ENCODE results near the gene LMCD1.

LMCD1 gene

GRCh38 chr3:8485141-8485870 lies 16.3 kb upstream of the LMCD1 start:
- H3K9ac ChIP-seq (ENCODE audit: low read length): no peak overlapping the region
- H3K4me1 ChIP-seq (ENCODE audit: insufficient read depth, low read length): peaks cover 12% of the 10 kb centered on the region
- no peaks in the 10 kb centered on the region for H3K36me3 ChIP-seq (ENCODE audit: insufficient read depth, low read length)
- no peak overlapping the region for H3K4me3 ChIP-seq (ENCODE audit: low read depth in 1 of 2, low read length in 2 of 2)
- H3K27ac ChIP-seq (ENCODE audit: low read depth, low read length): no peak overlapping the region
- no peaks in the 10 kb centered on the region for H3K9me3 ChIP-seq (ENCODE audit: low read length)
- no peaks in the 10 kb centered on the region for H3K27me3 ChIP-seq (ENCODE audit: control insufficient read depth in 1 of 2, insufficient read depth in 2 of 2, low read length in 2 of 2)

GRCh38 chr3:8485943-8486342 lies 15.7 kb upstream of the LMCD1 start:
- H3K36me3 ChIP-seq (ENCODE audit: insufficient read depth, low read length): no peaks in the 10 kb centered on the region
- H3K27me3 ChIP-seq (ENCODE audit: control insufficient read depth in 1 of 2, insufficient read depth in 2 of 2, low read length in 2 of 2): no peaks in the 10 kb centered on the region
- peaks cover 12% of the 10 kb centered on the region for H3K4me1 ChIP-seq (ENCODE audit: insufficient read depth, low read length)
- no peak overlapping the region for H3K4me3 ChIP-seq (ENCODE audit: low read depth in 1 of 2, low read length in 2 of 2)
- H3K9ac ChIP-seq (ENCODE audit: low read length): no peak overlapping the region
- no peaks in the 10 kb centered on the region for H3K9me3 ChIP-seq (ENCODE audit: low read length)
- H3K27ac ChIP-seq (ENCODE audit: low read depth, low read length): no peak overlapping the region

- H3K9me3 ChIP-seq (ENCODE audit: low read length): no peaks in the 10 kb centered on the region
- H3K4me3 ChIP-seq (ENCODE audit: low read depth in 1 of 2, low read length in 2 of 2): no peak overlapping the region
Measured at GRCh38 chr3:8486434-8486833, 15.2 kb upstream of the LMCD1 start.

GRCh38 chr3:8486936-8487335 lies 14.7 kb upstream of the LMCD1 start:
- Histone ChIP-seq H3K9me3 (ENCODE audit: low read length) (no peaks in the 10 kb centered on the region), H3K9ac (ENCODE audit: low read length) (no peak overlapping the region), H3K27ac (ENCODE audit: low read depth, low read length) (no peak overlapping the region), H3K36me3 (ENCODE audit: insufficient read depth, low read length) (no peaks in the 10 kb centered on the region), H3K4me3 (ENCODE audit: low read depth in 1 of 2, low read length in 2 of 2) (no peak overlapping the region), H3K27me3 (ENCODE audit: control insufficient read depth in 1 of 2, insufficient read depth in 2 of 2, low read length in 2 of 2) (no peaks in the 10 kb centered on the region), H3K4me1 (ENCODE audit: insufficient read depth, low read length) (peaks cover 12% of the 10 kb centered on the region)

More at GRCh38 chr3:8486434-8486833, 15.2 kb upstream of the LMCD1 start:
- H3K9ac ChIP-seq (ENCODE audit: low read length): no peak overlapping the region
- H3K27ac ChIP-seq (ENCODE audit: low read depth, low read length): no peak overlapping the region
- H3K27me3 ChIP-seq (ENCODE audit: control insufficient read depth in 1 of 2, insufficient read depth in 2 of 2, low read length in 2 of 2): no peaks in the 10 kb centered on the region
- H3K36me3 ChIP-seq (ENCODE audit: insufficient read depth, low read length): no peaks in the 10 kb centered on the region
- H3K4me1 ChIP-seq (ENCODE audit: insufficient read depth, low read length): peaks cover 12% of the 10 kb centered on the region

DNA sequence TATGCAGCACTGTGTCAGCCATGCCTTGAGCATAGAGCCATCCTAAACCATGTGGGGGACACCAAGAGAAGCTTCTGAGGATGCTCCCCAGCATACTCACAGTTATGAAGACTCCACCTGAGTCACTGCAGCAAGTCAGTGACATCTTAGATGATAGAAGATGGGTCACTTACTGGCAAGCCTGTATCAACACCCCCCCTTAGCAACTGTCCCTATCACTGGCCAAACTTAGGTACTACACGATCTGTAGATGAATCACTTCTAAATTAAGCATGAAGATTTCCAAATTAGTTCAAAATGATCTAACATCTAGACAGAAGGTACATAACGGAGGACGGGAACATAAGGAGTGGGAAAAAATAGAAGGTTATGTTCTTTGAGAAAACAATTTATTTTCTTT lies 13.2 kb upstream of the LMCD1 start:
- Histone ChIP-seq H3K27me3 (ENCODE audit: control insufficient read depth in 1 of 2, insufficient read depth in 2 of 2, low read length in 2 of 2) (no peaks in the 10 kb centered on the region), H3K36me3 (ENCODE audit: insufficient read depth, low read length) (no peaks in the 10 kb centered on the region), H3K4me1 (ENCODE audit: insufficient read depth, low read length) (peaks cover 6% of the 10 kb centered on the region), H3K9ac (ENCODE audit: low read length) (no peak overlapping the region), H3K27ac (ENCODE audit: low read depth, low read length) (no peak overlapping the region), H3K4me3 (ENCODE audit: low read depth in 1 of 2, low read length in 2 of 2) (no peak overlapping the region), H3K9me3 (ENCODE audit: low read length) (no peaks in the 10 kb centered on the region)

DNA sequence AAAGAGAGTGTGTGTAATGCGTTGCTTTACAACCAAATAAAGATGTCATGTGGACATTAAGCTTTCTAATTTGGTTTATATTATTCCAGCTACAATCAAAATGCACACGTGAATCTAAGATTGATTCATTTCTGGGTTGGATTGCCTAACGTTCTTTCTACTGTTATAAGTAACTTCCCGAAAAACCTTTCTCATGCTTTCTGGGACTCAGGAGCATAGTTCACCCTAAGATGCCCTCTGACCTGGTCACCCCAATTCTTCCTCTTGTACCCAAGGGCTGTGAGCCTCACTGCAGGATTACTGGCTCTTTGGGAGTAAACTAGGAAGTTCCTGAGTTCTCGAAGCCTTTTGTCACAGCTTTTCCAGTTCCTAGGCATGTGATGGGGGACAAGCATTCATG lies 12.7 kb upstream of the LMCD1 start:
- H3K9me3 ChIP-seq (ENCODE audit: low read length): no peaks in the 10 kb centered on the region
- peaks cover under 1% of the 10 kb centered on the region for H3K4me1 ChIP-seq (ENCODE audit: insufficient read depth, low read length)
- H3K36me3 ChIP-seq (ENCODE audit: insufficient read depth, low read length): no peaks in the 10 kb centered on the region
- H3K27me3 ChIP-seq (ENCODE audit: control insufficient read depth in 1 of 2, insufficient read depth in 2 of 2, low read length in 2 of 2): no peaks in the 10 kb centered on the region
- H3K9ac ChIP-seq (ENCODE audit: low read length): no peak overlapping the region
- H3K4me3 ChIP-seq (ENCODE audit: low read depth in 1 of 2, low read length in 2 of 2): no peak overlapping the region
- H3K27ac ChIP-seq (ENCODE audit: low read depth, low read length): no peak overlapping the region

GRCh38 chr3:8489278-8489792 lies 12.3 kb upstream of the LMCD1 start:
- Histone ChIP-seq H3K27ac (ENCODE audit: low read depth, low read length) (no peak overlapping the region), H3K4me3 (ENCODE audit: low read depth in 1 of 2, low read length in 2 of 2) (no peak overlapping the region), H3K9ac (ENCODE audit: low read length) (no peak overlapping the region), H3K27me3 (ENCODE audit: control insufficient read depth in 1 of 2, insufficient read depth in 2 of 2, low read length in 2 of 2) (no peaks in the 10 kb centered on the region), H3K4me1 (ENCODE audit: insufficient read depth, low read length) (no peaks in the 10 kb centered on the region), H3K9me3 (ENCODE audit: low read length) (no peaks in the 10 kb centered on the region), H3K36me3 (ENCODE audit: insufficient read depth, low read length) (no peaks in the 10 kb centered on the region)

DNA sequence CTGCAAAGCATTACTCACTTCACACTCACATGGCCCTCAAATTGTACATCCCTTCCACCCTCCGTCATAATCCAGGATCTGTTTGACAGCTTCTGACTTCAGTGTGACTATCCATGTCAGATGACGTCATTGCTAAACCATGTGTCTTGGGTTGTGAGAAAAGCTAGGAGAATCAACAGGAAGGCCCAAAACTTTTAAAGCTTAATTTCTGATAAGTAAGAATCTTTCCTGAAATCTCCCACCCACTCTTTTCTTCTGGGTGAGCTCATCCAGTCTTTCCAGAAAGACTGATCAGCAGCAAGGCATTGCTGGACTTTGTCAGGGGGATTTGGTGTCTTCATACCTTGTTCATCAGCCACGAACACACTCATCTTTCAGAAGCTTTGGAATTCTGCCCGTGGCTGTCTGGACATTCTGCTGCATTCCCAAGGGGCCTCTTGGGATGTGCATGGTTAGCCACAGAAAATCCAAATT lies 11.5 kb upstream of the LMCD1 start:
- Histone ChIP-seq H3K9me3 (ENCODE audit: low read length) (no peaks in the 10 kb centered on the region), H3K27me3 (ENCODE audit: control insufficient read depth in 1 of 2, insufficient read depth in 2 of 2, low read length in 2 of 2) (no peaks in the 10 kb centered on the region), H3K27ac (ENCODE audit: low read depth, low read length) (no peak overlapping the region), H3K4me3 (ENCODE audit: low read depth in 1 of 2, low read length in 2 of 2) (no peak overlapping the region), H3K36me3 (ENCODE audit: insufficient read depth, low read length) (no peaks in the 10 kb centered on the region), H3K4me1 (ENCODE audit: insufficient read depth, low read length) (no peaks in the 10 kb centered on the region), H3K9ac (ENCODE audit: low read length) (no peak overlapping the region)

- Histone ChIP-seq H3K9me3 (ENCODE audit: low read length) (no peaks in the 10 kb centered on the region), H3K27ac (ENCODE audit: low read depth, low read length) (no peak overlapping the region), H3K4me1 (ENCODE audit: insufficient read depth, low read length) (no peaks in the 10 kb centered on the region), H3K9ac (ENCODE audit: low read length) (no peak overlapping the region), H3K27me3 (ENCODE audit: control insufficient read depth in 1 of 2, insufficient read depth in 2 of 2, low read length in 2 of 2) (no peaks in the 10 kb centered on the region), H3K4me3 (ENCODE audit: low read depth in 1 of 2, low read length in 2 of 2) (no peak overlapping the region), H3K36me3 (ENCODE audit: insufficient read depth, low read length) (no peaks in the 10 kb centered on the region)
Measured at GRCh38 chr3:8491271-8492144, 10.1 kb upstream of the LMCD1 start.

DNA sequence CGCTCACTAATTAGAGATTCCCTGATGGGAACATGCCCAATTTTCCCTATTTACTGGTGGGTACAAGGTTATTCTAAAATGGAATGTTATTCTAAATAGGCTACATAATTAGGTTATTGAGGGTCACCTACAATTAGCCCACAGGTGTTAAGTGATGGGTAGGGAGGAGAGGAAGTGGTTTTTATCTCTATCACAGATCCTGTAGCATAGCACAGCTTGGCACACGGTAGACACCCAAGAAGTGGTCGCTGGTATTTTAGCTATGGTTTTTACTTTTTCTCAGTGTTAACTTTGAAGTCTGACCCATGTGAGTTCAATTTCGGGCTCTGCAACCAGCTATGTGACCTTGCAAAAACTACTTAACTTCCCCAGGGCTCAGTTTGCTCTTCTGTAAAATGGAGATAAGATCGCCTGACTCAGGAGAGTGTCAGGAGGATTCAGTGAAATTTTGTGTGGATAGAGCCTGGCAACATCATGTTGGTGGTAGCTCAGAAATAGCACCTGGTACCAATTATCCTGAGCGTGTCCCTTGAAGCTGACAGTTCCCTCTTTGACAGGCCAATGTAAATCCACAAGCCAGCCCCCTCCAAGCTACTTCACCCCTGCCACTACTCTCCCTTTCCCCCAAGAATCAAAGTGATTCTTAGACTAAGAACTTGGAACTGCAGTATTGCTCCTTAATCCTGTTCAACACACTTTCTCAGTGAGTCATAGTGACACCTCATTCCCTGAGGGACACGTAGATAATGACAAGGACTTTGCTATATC lies 8.7 kb upstream of the LMCD1 start:
- no peak overlapping the region for H3K27ac ChIP-seq (ENCODE audit: low read depth, low read length)
- H3K9ac ChIP-seq (ENCODE audit: low read length): no peak overlapping the region
- H3K4me1 ChIP-seq (ENCODE audit: insufficient read depth, low read length): no peaks in the 10 kb centered on the region
- H3K27me3 ChIP-seq (ENCODE audit: control insufficient read depth in 1 of 2, insufficient read depth in 2 of 2, low read length in 2 of 2): no peaks in the 10 kb centered on the region
- H3K4me3 ChIP-seq (ENCODE audit: low read depth in 1 of 2, low read length in 2 of 2): no peak overlapping the region
- H3K36me3 ChIP-seq (ENCODE audit: insufficient read depth, low read length): no peaks in the 10 kb centered on the region
- no peaks in the 10 kb centered on the region for H3K9me3 ChIP-seq (ENCODE audit: low read length)

- Histone ChIP-seq H3K4me1 (ENCODE audit: insufficient read depth, low read length) (no peaks in the 10 kb centered on the region), H3K9me3 (ENCODE audit: low read length) (no peaks in the 10 kb centered on the region), H3K27me3 (ENCODE audit: control insufficient read depth in 1 of 2, insufficient read depth in 2 of 2, low read length in 2 of 2) (no peaks in the 10 kb centered on the region), H3K4me3 (ENCODE audit: low read depth in 1 of 2, low read length in 2 of 2) (no peak overlapping the region), H3K9ac (ENCODE audit: low read length) (no peak overlapping the region), H3K36me3 (ENCODE audit: insufficient read depth, low read length) (no peaks in the 10 kb centered on the region), H3K27ac (ENCODE audit: low read depth, low read length) (no peak overlapping the region)
Measured at GRCh38 chr3:8493744-8494143, 7.9 kb upstream of the LMCD1 start.

Measured in muscle layer of colon (tissue), 2 donors.